CD4-positive, alpha-beta T cell treated with Interleukin-17A for 1 hour (primary cell): ENCODE results near the gene DQX1.
A peak's percentile ranks its signal among the peaks of the same experiment; 100 is the strongest.

ENCODE experiments used
- DNase-seq: peaks from one replicate; pipeline ENCODE4 v3.0.0-alpha.2; 2020

The DQX1 gene

GRCh38 chr2:74531666-74532065 lies 5.6 kb upstream of the DQX1 start:
- DNase-seq = no peak

- DNase-seq = peak; percentile 74
Measured at GRCh38 chr2:74530239-74531187, 4.5 kb upstream of the DQX1 start.

GRCh38 chr2:74529357-74530238 lies 3.6 kb upstream of the DQX1 start, which contains the start of the genes AUP1 and HTRA2:
TSS of gene AUP1 (minus strand) at chr2:74529706. CDS start at chr2:74529629, 77 bp downstream.
TSS of gene HTRA2 (plus strand) at chr2:74529933. CDS start at chr2:74530007, 74 bp downstream.
- DNase-seq = peak; percentile 91

- DNase-seq = peak; percentile 38
Measured at GRCh38 chr2:74528600-74529356, 2.7 kb upstream of the DQX1 start.

- DNase-seq = no peak
Measured at GRCh38 chr2:74527741-74528140, 1.7 kb upstream of the DQX1 start.

GRCh38 chr2:74526649-74527230 lies 709 bp upstream of the DQX1 start:
- no peak for DNase-seq

- DNase-seq = no peak
Measured at GRCh38 chr2:74524955-74525716, 895 bp downstream of the DQX1 start.

GRCh38 chr2:74524005-74524404 lies 2.0 kb downstream of the DQX1 start:
- no peak for DNase-seq

GRCh38 chr2:74522516-74522915 lies 3.5 kb downstream of the DQX1 start:
- no peak for DNase-seq

GRCh38 chr2:74516650-74517049 lies 9.4 kb downstream of the DQX1 start:
- DNase-seq = no peak

GRCh38 chr2:74515981-74516633 lies 9.9 kb downstream of the DQX1 start:
- DNase-seq = peak; percentile 83

GRCh38 chr2:74515271-74515980 lies 10.6 kb downstream of the DQX1 start:
- no peak for DNase-seq

GRCh38 chr2:74514368-74515270 lies 11.4 kb downstream of the DQX1 start, which contains the start of gene TLX2:
TSS of gene TLX2 (plus strand) at chr2:74514450. CDS start at chr2:74514807, 357 bp downstream.
- no peak for DNase-seq

- DNase-seq = peak; percentile 40
Measured at GRCh38 chr2:74513605-74514367, 12.2 kb downstream of the DQX1 start.

- DNase-seq = no peak
Measured at GRCh38 chr2:74512744-74513604, 13.1 kb downstream of the DQX1 start.

- no peak for DNase-seq
Measured at GRCh38 chr2:74511104-74511989, 14.7 kb downstream of the DQX1 start.
